ENCODE data around the gene SFSWAP. TPM values are rescaled to one million over a fixed set of nuclear protein-coding genes. Genes with fewer than 3 reads are reported as not detected.

Gene SFSWAP
- total RNA-seq, 1 experiment from 2014 or later = 50.4 TPM

DNA sequence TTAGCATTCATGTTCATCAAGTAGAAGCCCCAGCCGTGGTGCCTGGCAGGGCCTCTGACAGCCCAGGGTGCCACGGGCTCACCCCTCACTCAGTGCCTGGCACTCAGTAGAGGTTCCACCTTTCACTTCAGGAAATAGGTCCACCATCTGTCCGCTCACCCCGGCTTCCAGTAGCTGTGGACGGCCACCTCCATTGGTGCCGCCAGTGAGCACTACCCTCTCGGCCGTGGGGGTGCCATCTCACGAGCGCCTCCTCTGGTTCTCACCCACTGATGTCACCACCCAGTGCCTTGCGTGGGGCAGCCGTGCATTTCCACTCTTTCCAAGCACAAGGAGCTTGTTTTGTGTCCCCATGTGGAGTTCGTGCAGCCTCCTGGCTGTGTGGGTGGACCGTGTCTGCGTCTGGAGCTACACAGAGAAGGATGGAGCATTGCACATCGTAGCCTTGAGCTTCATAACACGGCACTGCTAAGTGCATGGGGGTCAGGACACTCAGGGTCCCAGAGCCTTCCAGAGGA, 76.3 kb downstream of the SFSWAP start:
- H2AFZ ChIP-seq (ENCODE audit: low read depth, low read length, poor library complexity, severe bottlenecking) = no peak overlapping the region
- no peaks in the 10 kb centered on the region for H3K9me2 ChIP-seq (ENCODE audit: insufficient read depth)
- no peaks in the 10 kb centered on the region for H3K27me3 ChIP-seq (ENCODE audit: insufficient read depth, low read length)
- no peak overlapping the region for H3K27ac ChIP-seq (ENCODE audit: low read depth, low read length)
- TF ChIP-seq REST (IDR thresholded peaks at IDR 0.05; ENCODE audit: low read depth) (no peak), ZBTB33 (IDR thresholded peaks at IDR 0.05; ENCODE audit: extremely low read depth, insufficient replicate concordance, low read length) (no peak), ZFX (IDR thresholded peaks at IDR 0.05) (no peak), TCF7L2 (IDR thresholded peaks at IDR 0.05; ENCODE audit: borderline replicate concordance, extremely low read depth, insufficient read depth, insufficient read length) (no peak), RAD21 (IDR thresholded peaks at IDR 0.05; ENCODE audit: low read depth) (no peak), SP1 (IDR thresholded peaks at IDR 0.05; ENCODE audit: low read depth) (no peak), EZH2phosphoT487 (IDR thresholded peaks at IDR 0.05; ENCODE audit: borderline replicate concordance) (no peak), CEBPB (IDR thresholded peaks at IDR 0.05; ENCODE audit: low read depth) (no peak), CBX3 (IDR thresholded peaks at IDR 0.05; ENCODE audit: low read depth) (no peak), EZH2 (IDR thresholded peaks at IDR 0.05) (no peak), SIN3A (IDR thresholded peaks at IDR 0.05; ENCODE audit: low read depth) (no peak), EGR1 (IDR thresholded peaks at IDR 0.05; ENCODE audit: low read depth) (no peak), JUND (IDR thresholded peaks at IDR 0.05) (no peak), ELF1 (IDR thresholded peaks at IDR 0.05; ENCODE audit: borderline replicate concordance, low read depth) (no peak), FOSL1 (IDR thresholded peaks at IDR 0.05; ENCODE audit: low read depth) (no peak), SRF (IDR thresholded peaks at IDR 0.05; ENCODE audit: low read depth) (no peak), POLR2A (IDR thresholded peaks at IDR 0.05; ENCODE audit: borderline replicate concordance, extremely low read depth, insufficient read depth, insufficient read length) (no peak)
- TF ChIP-seq, protein P1, sequence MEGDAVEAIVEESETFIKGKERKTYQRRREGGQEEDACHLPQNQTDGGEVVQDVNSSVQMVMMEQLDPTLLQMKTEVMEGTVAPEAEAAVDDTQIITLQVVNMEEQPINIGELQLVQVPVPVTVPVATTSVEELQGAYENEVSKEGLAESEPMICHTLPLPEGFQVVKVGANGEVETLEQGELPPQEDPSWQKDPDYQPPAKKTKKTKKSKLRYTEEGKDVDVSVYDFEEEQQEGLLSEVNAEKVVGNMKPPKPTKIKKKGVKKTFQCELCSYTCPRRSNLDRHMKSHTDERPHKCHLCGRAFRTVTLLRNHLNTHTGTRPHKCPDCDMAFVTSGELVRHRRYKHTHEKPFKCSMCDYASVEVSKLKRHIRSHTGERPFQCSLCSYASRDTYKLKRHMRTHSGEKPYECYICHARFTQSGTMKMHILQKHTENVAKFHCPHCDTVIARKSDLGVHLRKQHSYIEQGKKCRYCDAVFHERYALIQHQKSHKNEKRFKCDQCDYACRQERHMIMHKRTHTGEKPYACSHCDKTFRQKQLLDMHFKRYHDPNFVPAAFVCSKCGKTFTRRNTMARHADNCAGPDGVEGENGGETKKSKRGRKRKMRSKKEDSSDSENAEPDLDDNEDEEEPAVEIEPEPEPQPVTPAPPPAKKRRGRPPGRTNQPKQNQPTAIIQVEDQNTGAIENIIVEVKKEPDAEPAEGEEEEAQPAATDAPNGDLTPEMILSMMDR (IDR thresholded peaks at IDR 0.05 in 2 of 3, conservative IDR thresholded peaks at IDR 0.05 in 1 of 3; ENCODE audit: borderline replicate concordance in 1 of 3, insufficient read depth in 1 of 3, low read depth in 2 of 3, low read length in 2 of 3) = no peak
- no TSS peak for BruUV-seq (replicated peaks)
- DNase-seq (ENCODE audit: low read depth, low spot score) (no peak), ATAC-seq (no peak)
- CTCF ChIA-PET = no interaction called here
- no peak overlapping the region for H3K4me3 ChIP-seq (replicated peaks in 1 of 2; ENCODE audit: low read depth in 1 of 2, low read length in 2 of 2)
- RAD21 ChIA-PET (ENCODE audit: low non-redundant PET in 1 of 2, low total read pairs in 2 of 2, uncharacterized antibody in 2 of 2, unreplicated experiment in 2 of 2) = no interaction called here
- H3K36me3 ChIP-seq (ENCODE audit: control insufficient read depth in 1 of 2, insufficient read depth in 2 of 2, low read length in 2 of 2) = peaks cover 9 to 46% of the 10 kb centered on the region in 2 experiments; a peak in 3 of 4 replicates
- no peaks in the 10 kb centered on the region for H3K9me3 ChIP-seq (ENCODE audit: control insufficient read depth in 1 of 2, insufficient read depth in 1 of 2, low read depth in 1 of 2, low read length in 2 of 2)
- no peak overlapping the region for H3K9ac ChIP-seq (ENCODE audit: low read length)
- no peak overlapping the region for H3K4me2 ChIP-seq (ENCODE audit: low read length)
- H4K20me1 ChIP-seq (ENCODE audit: insufficient read depth) = no peaks in the 10 kb centered on the region
- H3K4me1 ChIP-seq (ENCODE audit: control insufficient read depth in 1 of 2, insufficient read depth in 2 of 2, low read length in 2 of 2) = peaks cover 19 to 27% of the 10 kb centered on the region in 2 experiments
- intact Hi-C loops (cut with micrococcal nuclease) = no loop called here
- POLR2A ChIA-PET = no interaction called here
- peaks cover 20% of the 10 kb centered on the region for H3K79me2 ChIP-seq (ENCODE audit: insufficient read depth, low read length)
